GM10266 (cell line): Measurements from ENCODE around the gene MAN1A1.

ENCODE experiments used
- DNase-seq: peaks from one replicate; pipeline ENCODE4 v3.0.0; 2012; ENCODE audit errors: extremely low spot score
- CTCF ChIP-seq: IDR thresholded peaks from 2 replicates; pipeline ENCODE4 v1.5.1; 2012; ENCODE audit warnings: mild to moderate bottlenecking, low read depth; ENCODE audit not compliant: control insufficient read depth, insufficient read depth; ENCODE audit errors: missing control alignments

The MAN1A1 gene

GRCh38 chr6:119370080-119370479 is 20.5 kb upstream of the MAN1A1 start:
- DNase-seq, result no peak
- TF ChIP-seq CTCF, result no peak

- no peak for TF ChIP-seq CTCF
- DNase-seq, result no peak
Observed at GRCh38 chr6:119368921-119369320, 19.4 kb upstream of the MAN1A1 start.

- no peak for DNase-seq
Observed at GRCh38 chr6:119361209-119361608, 11.6 kb upstream of the MAN1A1 start.

GRCh38 chr6:119360262-119360915 is 10.8 kb upstream of the MAN1A1 start:
- DNase-seq, result no peak
- no peak for TF ChIP-seq CTCF

More at GRCh38 chr6:119361209-119361608, 11.6 kb upstream of the MAN1A1 start:
- TF ChIP-seq CTCF, result no peak

- DNase-seq, result no peak
- no peak for TF ChIP-seq CTCF
Observed at GRCh38 chr6:119355890-119356289, 6.3 kb upstream of the MAN1A1 start.

GRCh38 chr6:119355157-119355556 is 5.6 kb upstream of the MAN1A1 start:
- no peak for DNase-seq
- no peak for TF ChIP-seq CTCF

- TF ChIP-seq CTCF, result no peak
- DNase-seq, result no peak
Observed at GRCh38 chr6:119353696-119354095, 4.1 kb upstream of the MAN1A1 start.
